Mesenchymal stem cell (in vitro differentiated cells and primary cell): Measurements from ENCODE around the gene DENND1B.

Experiments used
- DNase-seq: peaks from one replicate; pipeline ENCODE4 v3.0.0-alpha.2; 2013
- H2AFZ ChIP-seq: one replicate; pipeline ENCODE4 v1.6.1; 2013; ENCODE audit warnings: low read depth, mild to moderate bottlenecking, control low read depth, inconsistent platforms, low read length, moderate library complexity
- H2AK5ac ChIP-seq: 2 replicates; pipeline ENCODE4 v1.6.1; 2013; ENCODE audit warnings: low read length, moderate library complexity, mild to moderate bottlenecking, inconsistent platforms; ENCODE audit not compliant: severe bottlenecking
- H2BK120ac ChIP-seq: one replicate; pipeline ENCODE4 v1.6.1; 2013; ENCODE audit warnings: low read depth, mild to moderate bottlenecking, inconsistent platforms, low read length, moderate library complexity
- H2BK12ac ChIP-seq, 2 experiments: one replicate each; pipeline ENCODE4 v1.6.1; 2013; ENCODE audit warnings: inconsistent platforms in 2 of 2, low read length in 2 of 2, mild to moderate bottlenecking in 2 of 2, moderate library complexity in 2 of 2, control low read depth in 1 of 2
- H2BK15ac ChIP-seq: one replicate; pipeline ENCODE4 v1.6.1; 2013; ENCODE audit warnings: mild to moderate bottlenecking, low read depth, inconsistent platforms; ENCODE audit not compliant: poor library complexity, severe bottlenecking
- H2BK5ac ChIP-seq: 2 replicates; pipeline ENCODE4 v1.6.1; 2013; ENCODE audit warnings: low read depth, mild to moderate bottlenecking, low read length, control low read depth, inconsistent platforms; ENCODE audit not compliant: poor library complexity, severe bottlenecking
- H3K14ac ChIP-seq, 2 experiments: one replicate each; pipeline ENCODE4 v1.6.1; 2013; ENCODE audit warnings: inconsistent platforms in 2 of 2, low read length in 2 of 2, control low read depth in 1 of 2, mild to moderate bottlenecking in 1 of 2, moderate library complexity in 1 of 2
- H3K18ac ChIP-seq, 2 experiments: one replicate each; pipeline ENCODE4 v1.6.1; 2013; ENCODE audit warnings: inconsistent platforms in 2 of 2, low read length in 2 of 2, control low read depth in 1 of 2, low read depth in 1 of 2, mild to moderate bottlenecking in 1 of 2
- H3K23ac ChIP-seq, 2 experiments: one replicate each; pipeline ENCODE4 v1.6.1; 2013; ENCODE audit warnings: inconsistent platforms in 2 of 2, low read length in 2 of 2, mild to moderate bottlenecking in 2 of 2, moderate library complexity in 2 of 2, control low read depth in 1 of 2
- H3K27ac ChIP-seq: 2 replicates; pipeline ENCODE4 v1.5.1; 2013; ENCODE audit warnings: mild to moderate bottlenecking, moderate library complexity, low read length, control low read depth, inconsistent platforms; ENCODE audit not compliant: poor library complexity, severe bottlenecking
- H3K27me3 ChIP-seq, 2 experiments: 2 replicates each; pipeline versions ENCODE4 v1.6.1 to v1.7.0; 2013; ENCODE audit warnings: low read length in 2 of 2, mild to moderate bottlenecking in 2 of 2, moderate library complexity in 2 of 2, control low read depth in 1 of 2, inconsistent platforms in 1 of 2; ENCODE audit not compliant: control insufficient read depth in 1 of 2, insufficient read depth in 1 of 2
- H3K36me3 ChIP-seq, 2 experiments: 2 replicates each; pipeline versions ENCODE4 v1.6.1 to v1.7.0; 2013; ENCODE audit warnings: low read length in 2 of 2, control low read depth in 1 of 2, inconsistent platforms in 1 of 2, low read depth in 1 of 2, mild to moderate bottlenecking in 1 of 2; ENCODE audit not compliant: insufficient read depth in 2 of 2, control insufficient read depth in 1 of 2
- H3K4ac ChIP-seq, 2 experiments: one replicate each; pipeline ENCODE4 v1.6.1; 2013; ENCODE audit warnings: inconsistent platforms in 2 of 2, low read length in 2 of 2, mild to moderate bottlenecking in 2 of 2, moderate library complexity in 2 of 2, control low read depth in 1 of 2, low read depth in 1 of 2
- H3K4me1 ChIP-seq: 2 replicates; pipeline ENCODE4 v1.6.1; 2013; ENCODE audit warnings: low read depth, low read length, control low read depth; ENCODE audit not compliant: control insufficient read depth, insufficient read depth
- H3K4me2 ChIP-seq: 2 replicates; pipeline ENCODE4 v1.6.1; 2013; ENCODE audit warnings: low read length, mild to moderate bottlenecking, inconsistent platforms; ENCODE audit not compliant: poor library complexity, severe bottlenecking
- H3K4me3 ChIP-seq, 2 experiments: 2 replicates each; pipeline versions ENCODE4 v1.5.1 to v1.7.0; 2013; ENCODE audit warnings: low read length in 2 of 2, mild to moderate bottlenecking in 2 of 2, control low read depth in 1 of 2, low read depth in 1 of 2; ENCODE audit not compliant: insufficient read depth in 1 of 2
- H3K79me1 ChIP-seq: replicated peaks from 2 replicates; pipeline ENCODE4 v1.6.1; 2013; ENCODE audit warnings: mild to moderate bottlenecking, control low read depth, low read length, inconsistent platforms; ENCODE audit not compliant: poor library complexity, severe bottlenecking
- H3K9ac ChIP-seq: 2 replicates; pipeline ENCODE4 v1.7.0; 2013; ENCODE audit warnings: mild to moderate bottlenecking, low read length, moderate library complexity
- H3K9me3 ChIP-seq: 2 replicates; pipeline ENCODE4 v1.7.0; 2013; ENCODE audit warnings: mild to moderate bottlenecking, low read length; ENCODE audit not compliant: control insufficient read depth
- H4K8ac ChIP-seq: one replicate; pipeline ENCODE4 v1.6.1; 2013; ENCODE audit warnings: inconsistent platforms, mild to moderate bottlenecking, low read length, moderate library complexity
- H4K91ac ChIP-seq: one replicate; pipeline ENCODE4 v1.6.1; 2013; ENCODE audit warnings: mild to moderate bottlenecking, low read length, inconsistent platforms
- WGBS: methylation state at CpG from one replicate; pipeline ENCODE4 v1.1.7; 2013; ENCODE audit warnings: mixed read lengths; 5-methylcytosine and 5-hydroxymethylcytosine counted together

Gene DENND1B

DNA sequence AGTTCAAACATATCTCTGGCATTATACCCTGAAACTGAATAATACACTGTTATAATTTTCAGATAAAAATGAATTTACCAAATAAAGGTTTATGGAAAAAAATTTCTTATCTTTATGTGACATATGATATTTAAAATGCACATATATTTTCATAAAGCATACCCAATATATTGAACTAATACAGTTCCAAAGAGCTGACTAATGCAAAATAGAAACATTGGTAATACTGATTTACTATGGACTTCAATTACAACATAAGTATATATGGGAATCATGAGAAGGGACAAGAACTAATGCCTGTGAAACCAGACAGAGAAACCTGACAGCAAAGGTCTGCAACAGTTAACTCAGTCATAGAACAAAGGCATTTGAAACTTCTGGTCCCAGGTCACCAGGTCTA is 153.5 kb downstream of the DENND1B start:
- Histone ChIP-seq H2AK5ac (no peak overlapping the region), H3K9ac (no peak overlapping the region), H3K4me3 (no peak overlapping the region), H3K14ac (no peak overlapping the region), H2AFZ (no peak overlapping the region), H4K91ac (no peak overlapping the region), H3K27me3 (no peaks in the 10 kb centered on the region), H3K36me3 (no peaks in the 10 kb centered on the region), H3K4me2 (no peak overlapping the region), H3K4ac (no peak overlapping the region), H2BK120ac (no peak overlapping the region), H3K18ac (no peak overlapping the region), H4K8ac (no peak overlapping the region), H2BK12ac (no peak overlapping the region), H3K4me1 (no peaks in the 10 kb centered on the region), H2BK5ac (no peak overlapping the region), H2BK15ac (no peak overlapping the region), H3K9me3 (no peaks in the 10 kb centered on the region), H3K23ac (no peak overlapping the region), H3K79me1 (peaks cover 1% of the 10 kb centered on the region), H3K27ac (no peak overlapping the region)
- no peak for DNase-seq

DNA sequence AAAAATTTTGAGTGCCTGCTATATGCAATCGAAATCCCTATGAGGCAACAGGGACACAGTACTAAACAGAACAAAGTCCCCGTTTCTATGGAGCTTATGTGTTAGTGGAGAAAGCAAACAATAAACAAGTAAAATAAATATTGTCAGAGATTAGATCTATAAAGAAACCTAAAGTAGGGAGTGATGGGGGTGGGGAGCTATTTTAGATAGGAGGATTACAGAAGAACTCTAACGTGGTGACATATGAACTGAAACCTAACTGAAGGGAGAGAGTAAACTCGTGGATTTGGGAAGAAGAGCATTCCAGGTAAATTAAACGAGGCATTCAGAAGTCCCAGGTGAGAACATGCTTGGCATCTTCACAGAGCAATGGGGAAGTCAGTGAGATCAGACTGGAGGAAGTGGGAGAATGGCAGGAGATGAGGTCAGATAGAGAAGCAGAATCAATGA is 154.5 kb downstream of the DENND1B start:
- no peaks in the 10 kb centered on the region for H3K9me3 ChIP-seq
- H3K14ac ChIP-seq = no peak overlapping the region
- no peak overlapping the region for H2BK5ac ChIP-seq
- H3K27me3 ChIP-seq = no peaks in the 10 kb centered on the region
- no peak overlapping the region for H3K4ac ChIP-seq
- no peak overlapping the region for H3K18ac ChIP-seq
- 64% methylated on average over 4 of the region's 5 CpGs for WGBS
- no peak overlapping the region for H3K23ac ChIP-seq
- H3K4me1 ChIP-seq = no peaks in the 10 kb centered on the region
- no peak overlapping the region for H3K9ac ChIP-seq
- H4K91ac ChIP-seq = no peak overlapping the region
- no peaks in the 10 kb centered on the region for H3K36me3 ChIP-seq
- no peak overlapping the region for H3K27ac ChIP-seq
- DNase-seq = no peak
- H2BK15ac ChIP-seq = no peak overlapping the region
- peaks cover 1% of the 10 kb centered on the region for H3K79me1 ChIP-seq
- H3K4me2 ChIP-seq = no peak overlapping the region
- H2BK12ac ChIP-seq = no peak overlapping the region
- no peak overlapping the region for H2BK120ac ChIP-seq
- H3K4me3 ChIP-seq = no peak overlapping the region
- no peak overlapping the region for H4K8ac ChIP-seq
- no peak overlapping the region for H2AK5ac ChIP-seq
- H2AFZ ChIP-seq = no peak overlapping the region

DNA sequence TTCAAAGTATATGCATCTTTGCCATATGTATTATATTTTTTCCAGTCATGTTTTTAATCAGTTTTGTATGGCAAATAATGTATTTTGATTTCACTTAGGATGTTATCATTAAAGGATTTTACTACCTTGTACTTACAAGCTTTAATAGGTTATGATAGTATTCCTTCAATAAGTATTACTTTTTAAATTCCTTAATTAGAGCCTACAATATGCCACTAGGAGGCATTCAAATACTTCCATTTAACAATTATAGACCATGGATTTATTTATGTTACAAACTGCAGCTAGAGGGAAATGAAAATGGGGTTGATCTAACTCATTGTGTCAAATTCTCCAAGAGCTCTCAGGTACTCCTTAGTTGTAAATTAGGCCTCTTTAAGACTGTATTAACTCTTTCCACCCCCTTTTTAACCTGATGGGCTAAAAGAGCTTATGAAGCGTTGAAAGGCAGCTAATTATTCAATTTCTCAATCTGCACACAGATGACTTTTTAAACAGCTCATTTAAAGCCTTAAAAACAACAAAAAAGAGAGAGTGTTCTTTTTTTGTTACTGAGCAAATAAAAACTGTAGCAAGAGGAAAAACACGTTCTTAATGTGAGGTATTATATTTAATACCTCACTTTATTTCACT is 156.2 kb downstream of the DENND1B start:
- peaks cover 1% of the 10 kb centered on the region for H3K79me1 ChIP-seq
- H2BK5ac ChIP-seq = no peak overlapping the region
- WGBS = no CpG with 5 or more reads among the region's 2 CpGs
- no peak overlapping the region for H3K18ac ChIP-seq
- no peak overlapping the region for H3K4me2 ChIP-seq
- no peak overlapping the region for H4K91ac ChIP-seq
- no peak overlapping the region for H3K14ac ChIP-seq
- no peak overlapping the region for H2BK15ac ChIP-seq
- H3K36me3 ChIP-seq = no peaks in the 10 kb centered on the region
- H3K23ac ChIP-seq = no peak overlapping the region
- no peaks in the 10 kb centered on the region for H3K4me1 ChIP-seq
- H3K9me3 ChIP-seq = no peaks in the 10 kb centered on the region
- no peaks in the 10 kb centered on the region for H3K27me3 ChIP-seq
- H4K8ac ChIP-seq = no peak overlapping the region
- DNase-seq = peak; percentile 32
- H3K9ac ChIP-seq = no peak overlapping the region
- no peak overlapping the region for H2AK5ac ChIP-seq
- H2BK12ac ChIP-seq = no peak overlapping the region
- H3K4me3 ChIP-seq = no peak overlapping the region
- H2AFZ ChIP-seq = no peak overlapping the region
- H3K27ac ChIP-seq = no peak overlapping the region
- no peak overlapping the region for H3K4ac ChIP-seq
- no peak overlapping the region for H2BK120ac ChIP-seq

DNA sequence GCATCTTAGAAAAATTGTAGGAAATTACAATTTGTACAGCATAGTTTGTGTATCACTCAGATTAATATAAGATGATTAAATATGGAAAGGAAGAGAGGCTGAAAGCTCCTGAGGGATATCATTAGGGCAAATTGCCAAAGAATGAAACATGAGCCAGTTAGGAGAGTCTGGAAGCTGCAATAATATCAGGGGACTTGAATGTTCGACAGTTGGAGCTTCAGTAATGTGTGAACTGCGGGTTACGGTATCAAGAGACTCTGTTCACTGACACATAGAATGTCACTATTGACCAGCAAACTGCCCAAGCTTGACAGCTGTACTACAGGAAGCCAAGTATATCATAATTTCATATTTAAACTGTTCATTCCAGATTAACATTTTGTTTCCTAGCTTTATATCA is 157.2 kb downstream of the DENND1B start:
- H2AFZ ChIP-seq = no peak overlapping the region
- no peak overlapping the region for H2BK12ac ChIP-seq
- no peak overlapping the region for H4K8ac ChIP-seq
- H3K27ac ChIP-seq = no peak overlapping the region
- no peak overlapping the region for H3K18ac ChIP-seq
- H3K9ac ChIP-seq = peak overlapping the region; percentile 36
- H3K4me3 ChIP-seq = no peak overlapping the region
- H3K14ac ChIP-seq = no peak overlapping the region
- DNase-seq = no peak
- H2AK5ac ChIP-seq = no peak overlapping the region
- peaks cover 1% of the 10 kb centered on the region for H3K79me1 ChIP-seq
- no peak overlapping the region for H2BK15ac ChIP-seq
- H2BK120ac ChIP-seq = no peak overlapping the region
- H3K23ac ChIP-seq = no peak overlapping the region
- no peak overlapping the region for H2BK5ac ChIP-seq
- H4K91ac ChIP-seq = no peak overlapping the region
- no peaks in the 10 kb centered on the region for H3K36me3 ChIP-seq
- no peak overlapping the region for H3K4me2 ChIP-seq
- WGBS = 94% methylated on average over 3 of the region's 3 CpGs
- no peaks in the 10 kb centered on the region for H3K27me3 ChIP-seq
- H3K4ac ChIP-seq = no peak overlapping the region
- H3K9me3 ChIP-seq = no peaks in the 10 kb centered on the region
- H3K4me1 ChIP-seq = no peaks in the 10 kb centered on the region
